IPS-18c (cell line): ENCODE data around the gene KLHL35.
"Not testable (repeated sequence)": the region's sequence is repeated elsewhere in the genome, so short reads cannot be mapped to it uniquely, and the experiment has no call there.

Experiments used
- H3K4me3 ChIP-seq: 2 replicates; pipeline ENCODE4 v1.7.0; 2013; ENCODE audit warnings: low read depth, mild to moderate bottlenecking, low read length, moderate library complexity; ENCODE audit not compliant: insufficient read depth
- H3K9me3 ChIP-seq: one replicate; pipeline ENCODE4 v1.6.1; 2013; ENCODE audit warnings: mild to moderate bottlenecking, low read length, moderate library complexity; ENCODE audit not compliant: control insufficient read depth, insufficient read depth

The KLHL35 gene

GRCh38 chr11:75413864-75414263, 19.1 kb downstream of the KLHL35 start:
- Histone ChIP-seq H3K4me3 (no peak overlapping the region), H3K9me3 (no peaks in the 10 kb centered on the region)

- H3K9me3 ChIP-seq, H3K4me3 ChIP-seq: not testable (repeated sequence)
Observed at GRCh38 chr11:75413146-75413545, 19.9 kb downstream of the KLHL35 start.

GRCh38 chr11:75409971-75410370, 23.0 kb downstream of the KLHL35 start:
- not testable (repeated sequence) for H3K4me3 ChIP-seq, H3K9me3 ChIP-seq

GRCh38 chr11:75408957-75409219, 24.1 kb downstream of the KLHL35 start:
- Histone ChIP-seq H3K9me3 (no peaks in the 10 kb centered on the region), H3K4me3 (no peak overlapping the region)

GRCh38 chr11:75406338-75406777, 26.6 kb downstream of the KLHL35 start:
- Histone ChIP-seq H3K4me3 (no peak overlapping the region), H3K9me3 (no peaks in the 10 kb centered on the region)

GRCh38 chr11:75403983-75404658, 28.9 kb downstream of the KLHL35 start:
- H3K9me3 ChIP-seq, result no peaks in the 10 kb centered on the region
- no peak overlapping the region for H3K4me3 ChIP-seq

- Histone ChIP-seq H3K9me3 (no peaks in the 10 kb centered on the region), H3K4me3 (no peak overlapping the region)
Observed at GRCh38 chr11:75403037-75403436, 30.0 kb downstream of the KLHL35 start.

- 0 out of 2 replicates have a peak overlapping the region, but pooled peaks have one; percentile 90 for H3K4me3 ChIP-seq
- no peaks in the 10 kb centered on the region for H3K9me3 ChIP-seq
Observed at GRCh38 chr11:75402002-75402773, 30.8 kb downstream of the KLHL35 start.

- peak overlapping the region; percentile 90 for H3K4me3 ChIP-seq
Observed at GRCh38 chr11:75400146-75400865, 32.7 kb downstream of the KLHL35 start.

GRCh38 chr11:75399344-75400145, 33.5 kb downstream of the KLHL35 start, which contains the start of gene RPS3:
TSS of gene RPS3 (plus strand) at chr11:75399518. CDS start at chr11:75399548, 30 bp downstream.
- no peaks in the 10 kb centered on the region for H3K9me3 ChIP-seq
- peak within 1 kb of the TSS; percentile 90 for H3K4me3 ChIP-seq

More at GRCh38 chr11:75400146-75400865, 32.7 kb downstream of the KLHL35 start:
- H3K9me3 ChIP-seq, result no peaks in the 10 kb centered on the region

- H3K4me3 ChIP-seq, result no peak overlapping the region
- no peaks in the 10 kb centered on the region for H3K9me3 ChIP-seq
Observed at GRCh38 chr11:75398906-75399305, 34.1 kb downstream of the KLHL35 start.

- H3K9me3 ChIP-seq, result no peaks in the 10 kb centered on the region
- no peak overlapping the region for H3K4me3 ChIP-seq
Observed at GRCh38 chr11:75394085-75394840, 38.7 kb downstream of the KLHL35 start.

- H3K9me3 ChIP-seq, result no peaks in the 10 kb centered on the region
- no peak overlapping the region for H3K4me3 ChIP-seq
Observed at GRCh38 chr11:75389925-75390324, 43.1 kb downstream of the KLHL35 start.

- H3K4me3 ChIP-seq, result no peak overlapping the region
Observed at GRCh38 chr11:75389276-75389605, 43.8 kb downstream of the KLHL35 start.

GRCh38 chr11:75388386-75389275, 44.4 kb downstream of the KLHL35 start:
- H3K4me3 ChIP-seq, result no peak overlapping the region; the same call in 1 of the 2 replicates
- H3K9me3 ChIP-seq, result no peaks in the 10 kb centered on the region

More at GRCh38 chr11:75389276-75389605, 43.8 kb downstream of the KLHL35 start:
- no peaks in the 10 kb centered on the region for H3K9me3 ChIP-seq
